Suprapubic skin (tissue), 3 donors: Measurements from ENCODE around the gene CSTPP1.

Experiments used
- CTCF ChIP-seq, 2 donors: fragments of 200-600 bp in 1 of 2; fragments of 450-650 bp in 1 of 2; sonication (generic) in 1 of 2; IDR thresholded peaks; one replicate each; pipeline ENCODE4 v1.5.1; 2016 to 2019; ENCODE audit warnings: antibody characterized with exemption in 2 of 2, mild to moderate bottlenecking in 1 of 2, moderate library complexity in 1 of 2
- POLR2A ChIP-seq, 2 donors: fragments of 450-650 bp; IDR thresholded peaks; one replicate each; pipeline ENCODE4 v1.6.1; 2017; ENCODE audit warnings: antibody characterized with exemption in 2 of 2, mild to moderate bottlenecking in 2 of 2, moderate library complexity in 2 of 2

GRCh38 chr11:47035108-47035507, 98.5 kb downstream of the CSTPP1 start:
- TF ChIP-seq CTCF (IDR thresholded peaks at IDR 0.05) (no peak), POLR2A (IDR thresholded peaks at IDR 0.05) (no peak)
